Parathyroid adenoma (tissue), 2 donors: ENCODE results near the gene USP14.
"Not testable (repeated sequence)": the region's sequence is repeated elsewhere in the genome, so short reads cannot be mapped to it uniquely, and the experiment has no call there.

Experiments
- H2AFZ ChIP-seq: fragments of 300-600 bp; sonication (generic); one replicate; pipeline ENCODE4 v1.7.0; 2017; ENCODE audit warnings: antibody characterized with exemption, mild to moderate bottlenecking
- H3K27ac ChIP-seq: fragments of 300-600 bp; sonication (generic); one replicate; pipeline ENCODE4 v1.7.0; 2017
- H3K27me3 ChIP-seq: fragments of 300-600 bp; sonication (generic); one replicate; pipeline ENCODE4 v1.7.0; 2017; ENCODE audit warnings: low read length; ENCODE audit not compliant: control insufficient read depth, insufficient read depth
- H3K36me3 ChIP-seq: fragments of 300-600 bp; sonication (generic); one replicate; pipeline ENCODE4 v1.7.0; 2017; ENCODE audit warnings: low read length; ENCODE audit not compliant: control insufficient read depth, insufficient read depth
- H3K4me1 ChIP-seq: fragments of 300-600 bp; sonication (generic); one replicate; pipeline ENCODE4 v1.7.0; 2017; ENCODE audit warnings: control low read depth
- H3K4me2 ChIP-seq: fragments of 300-600 bp; sonication (generic); one replicate; pipeline ENCODE4 v1.7.0; 2017; ENCODE audit warnings: low read length
- H3K4me3 ChIP-seq: fragments of 300-600 bp; sonication (generic); one replicate; pipeline ENCODE4 v1.7.0; 2017; ENCODE audit warnings: low read depth, low read length
- H3K79me2 ChIP-seq: fragments of 300-600 bp; sonication (generic); one replicate; pipeline ENCODE4 v1.7.0; 2017; ENCODE audit warnings: control low read depth
- H3K9ac ChIP-seq: fragments of 300-600 bp; sonication (generic); one replicate; pipeline ENCODE4 v1.7.0; 2017; ENCODE audit warnings: mild to moderate bottlenecking
- H3K9me3 ChIP-seq: fragments of 300-600 bp; sonication (generic); one replicate; pipeline ENCODE4 v1.7.0; 2017; ENCODE audit warnings: low read length; ENCODE audit not compliant: control insufficient read depth
- CTCF ChIP-seq: fragments of 300-600 bp; sonication (generic); IDR thresholded peaks from one replicate; pipeline ENCODE4 v1.7.0; 2017; ENCODE audit warnings: antibody characterized with exemption, mild to moderate bottlenecking
- donor health status: primary hyperparathyroidism.

USP14 gene

GRCh38 chr18:158128-159036, at the start of gene USP14:
Gene USP14 (plus strand): TSS chr18:158557. CDS start chr18:158699, 142 bp downstream.
- H3K4me2 ChIP-seq, result peak within 1 kb of the TSS; percentile 40
- H3K9ac ChIP-seq, result peak within 1 kb of the TSS; percentile 91
- no peaks in the 10 kb centered on the region for H3K4me1 ChIP-seq
- H3K4me3 ChIP-seq, result peak within 1 kb of the TSS; percentile 75
- no peaks in the 10 kb centered on the region for H3K9me3 ChIP-seq
- H2AFZ ChIP-seq, result peak within 1 kb of the TSS; percentile 95
- peak; percentile 23 for TF ChIP-seq CTCF
- H3K36me3 ChIP-seq, result no peaks in the 10 kb centered on the region
- H3K27ac ChIP-seq, result peak within 1 kb of the TSS; percentile 81
- H3K79me2 ChIP-seq, result peaks cover 21% of the 10 kb centered on the region
- H3K27me3 ChIP-seq, result no peaks in the 10 kb centered on the region

- H2AFZ ChIP-seq, H3K9me3 ChIP-seq, H3K9ac ChIP-seq, H3K27me3 ChIP-seq, H3K36me3 ChIP-seq, H3K4me3 ChIP-seq, H3K4me2 ChIP-seq, H3K79me2 ChIP-seq: not testable (repeated sequence)
- Histone ChIP-seq H3K27ac (peak overlapping the region; percentile 83), H3K4me1 (peaks cover 26% of the 10 kb centered on the region)
Measured at GRCh38 chr18:108665-109063, 49.7 kb upstream of the USP14 start.

- H3K36me3 ChIP-seq, H3K79me2 ChIP-seq, H3K27me3 ChIP-seq, H3K4me3 ChIP-seq, H3K9me3 ChIP-seq, H3K4me2 ChIP-seq, H2AFZ ChIP-seq, H3K9ac ChIP-seq: not testable (repeated sequence)
- Histone ChIP-seq H3K27ac (peak overlapping the region; percentile 93), H3K4me1 (peaks cover 26% of the 10 kb centered on the region)
Measured at GRCh38 chr18:109130-109921, 49.0 kb upstream of the USP14 start.

GRCh38 chr18:109922-110261, 48.5 kb upstream of the USP14 start:
- not testable (repeated sequence) for H3K9me3 ChIP-seq, H3K4me2 ChIP-seq
- H3K4me1 ChIP-seq, result peaks cover 26% of the 10 kb centered on the region

GRCh38 chr18:110351-111201, 47.8 kb upstream of the USP14 start:
- not testable (repeated sequence) for H3K9ac ChIP-seq, H3K4me3 ChIP-seq, H3K79me2 ChIP-seq, H3K4me2 ChIP-seq, H3K27me3 ChIP-seq, H3K9me3 ChIP-seq, H3K36me3 ChIP-seq
- peak overlapping the region; percentile 93 for H3K27ac ChIP-seq
- H2AFZ ChIP-seq, result peak overlapping the region; percentile 78
- peaks cover 26% of the 10 kb centered on the region for H3K4me1 ChIP-seq

More at GRCh38 chr18:109922-110261, 48.5 kb upstream of the USP14 start:
- not testable (repeated sequence) for H3K9ac ChIP-seq, H3K36me3 ChIP-seq, H3K27me3 ChIP-seq, H3K4me3 ChIP-seq, H2AFZ ChIP-seq, H3K79me2 ChIP-seq
- peak overlapping the region; percentile 93 for H3K27ac ChIP-seq

GRCh38 chr18:111306-112014, 46.9 kb upstream of the USP14 start:
- peak overlapping the region; percentile 93 for H3K27ac ChIP-seq
- peak overlapping the region; percentile 78 for H2AFZ ChIP-seq
- no peak overlapping the region for H3K9ac ChIP-seq

GRCh38 chr18:112015-112733, 46.2 kb upstream of the USP14 start:
- H3K27ac ChIP-seq, H3K9me3 ChIP-seq, H3K4me2 ChIP-seq, H3K36me3 ChIP-seq, H3K4me3 ChIP-seq, H3K79me2 ChIP-seq, H3K9ac ChIP-seq, H3K27me3 ChIP-seq: not testable (repeated sequence)
- peaks cover 19% of the 10 kb centered on the region for H3K4me1 ChIP-seq
- H2AFZ ChIP-seq, result peak overlapping the region; percentile 56

More at GRCh38 chr18:111306-112014, 46.9 kb upstream of the USP14 start:
- H3K27me3 ChIP-seq, result no peaks in the 10 kb centered on the region
- H3K4me2 ChIP-seq, result peak overlapping the region; percentile 71
- no peak for TF ChIP-seq CTCF
- H3K4me1 ChIP-seq, result peaks cover 22% of the 10 kb centered on the region
- peak overlapping the region; percentile 8 for H3K4me3 ChIP-seq
- H3K36me3 ChIP-seq, result no peaks in the 10 kb centered on the region
- H3K79me2 ChIP-seq, result no peaks in the 10 kb centered on the region
- no peaks in the 10 kb centered on the region for H3K9me3 ChIP-seq
